ENCODE results near the gene HNRNPH3.

- no peak for TF ChIP-seq CTCF (IDR thresholded peaks at IDR 0.05)
- TF ChIP-seq POLR2A (IDR thresholded peaks at IDR 0.05) = no peak
Observed at GRCh38 chr10:68284062-68285001, 47.5 kb upstream of the HNRNPH3 start.
